ENCODE results near the gene GAS2L3. TPM values are rescaled to one million over a fixed set of nuclear protein-coding genes. Genes with fewer than 3 reads are reported as not detected.
"Not testable (repeated sequence)": the region's sequence is repeated elsewhere in the genome, so short reads cannot be mapped to it uniquely, and the experiment has no call there.

The GAS2L3 gene
- total RNA-seq, 4 donors from 2014 or later = 2.4 to 10.2 (median 3.3) TPM

DNA sequence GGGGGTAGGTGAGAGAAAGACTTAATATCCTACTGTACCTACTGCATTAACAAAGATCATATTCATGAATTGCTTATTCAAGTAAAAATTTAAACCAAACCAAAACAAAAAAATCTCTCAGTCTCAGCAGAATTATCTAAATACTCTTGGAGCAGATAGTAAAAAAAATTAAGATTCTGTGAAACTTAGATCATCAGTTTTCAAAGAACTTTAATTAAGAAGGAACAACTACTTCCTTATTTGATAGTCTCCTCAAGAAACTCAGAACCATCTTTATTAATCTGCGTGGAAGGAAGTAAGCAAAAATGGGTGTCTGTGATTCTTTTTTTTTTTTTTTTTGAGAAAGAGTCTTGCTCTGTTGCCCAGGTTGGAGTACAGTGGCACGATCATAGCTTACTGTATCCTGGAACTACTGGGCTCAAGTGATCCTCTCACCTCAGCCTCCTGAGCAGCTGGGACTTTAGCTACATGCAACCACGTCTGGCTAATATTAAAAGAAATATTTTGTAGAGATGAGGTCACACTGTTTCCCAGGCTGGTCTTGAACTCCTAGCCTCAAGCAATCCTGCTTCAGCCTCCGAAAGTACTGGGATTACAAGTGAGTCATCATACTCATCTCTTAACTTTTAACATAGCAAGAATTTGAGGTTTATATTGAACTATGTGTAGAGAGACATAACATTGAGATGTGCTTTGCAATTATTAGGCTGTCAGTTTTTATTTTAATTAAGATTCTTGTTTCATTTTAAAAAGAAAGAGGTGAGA, 37.4 kb downstream of the GAS2L3 start:
- no peaks in the 10 kb centered on the region for H3K4me1 ChIP-seq
- no peak overlapping the region for H3K27ac ChIP-seq
- H3K36me3 ChIP-seq = no peaks in the 10 kb centered on the region
- no peaks in the 10 kb centered on the region for H3K27me3 ChIP-seq
- intact Hi-C loops (cut with DNase I) = no loop called here
- no peak for DNase-seq
- no peak overlapping the region for H3K4me3 ChIP-seq (replicated peaks in 1 of 3)
- no peaks in the 10 kb centered on the region for H3K9me3 ChIP-seq
- TF ChIP-seq, protein P1, sequence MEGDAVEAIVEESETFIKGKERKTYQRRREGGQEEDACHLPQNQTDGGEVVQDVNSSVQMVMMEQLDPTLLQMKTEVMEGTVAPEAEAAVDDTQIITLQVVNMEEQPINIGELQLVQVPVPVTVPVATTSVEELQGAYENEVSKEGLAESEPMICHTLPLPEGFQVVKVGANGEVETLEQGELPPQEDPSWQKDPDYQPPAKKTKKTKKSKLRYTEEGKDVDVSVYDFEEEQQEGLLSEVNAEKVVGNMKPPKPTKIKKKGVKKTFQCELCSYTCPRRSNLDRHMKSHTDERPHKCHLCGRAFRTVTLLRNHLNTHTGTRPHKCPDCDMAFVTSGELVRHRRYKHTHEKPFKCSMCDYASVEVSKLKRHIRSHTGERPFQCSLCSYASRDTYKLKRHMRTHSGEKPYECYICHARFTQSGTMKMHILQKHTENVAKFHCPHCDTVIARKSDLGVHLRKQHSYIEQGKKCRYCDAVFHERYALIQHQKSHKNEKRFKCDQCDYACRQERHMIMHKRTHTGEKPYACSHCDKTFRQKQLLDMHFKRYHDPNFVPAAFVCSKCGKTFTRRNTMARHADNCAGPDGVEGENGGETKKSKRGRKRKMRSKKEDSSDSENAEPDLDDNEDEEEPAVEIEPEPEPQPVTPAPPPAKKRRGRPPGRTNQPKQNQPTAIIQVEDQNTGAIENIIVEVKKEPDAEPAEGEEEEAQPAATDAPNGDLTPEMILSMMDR (IDR thresholded peaks at IDR 0.05) = no peak
- no peak for TF ChIP-seq POLR2A (IDR thresholded peaks at IDR 0.05)
- 82 to 96% methylated on average over 4 of the region's 4 CpGs for WGBS, 2 donors

DNA sequence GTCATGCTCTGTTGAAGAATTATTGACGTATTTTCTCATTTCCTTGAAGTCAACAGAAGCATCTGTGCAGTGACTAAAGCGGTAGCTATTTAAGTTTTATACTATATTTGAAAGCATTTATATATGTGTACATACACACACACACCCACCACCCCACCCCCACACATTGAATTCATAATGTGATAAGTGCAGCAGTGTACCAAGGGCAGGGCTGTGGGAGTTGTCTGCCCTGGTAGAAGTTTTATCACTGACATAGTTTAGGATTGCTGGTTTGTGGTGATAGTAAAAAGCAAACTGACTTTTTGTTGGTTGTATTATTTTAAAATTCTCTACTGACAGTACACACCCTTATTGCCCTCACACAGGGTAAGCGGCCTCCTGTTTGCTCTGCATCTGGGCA, 39.1 kb downstream of the GAS2L3 start:
- H3K36me3 ChIP-seq = no peaks in the 10 kb centered on the region
- no peak for DNase-seq
- H3K4me3 ChIP-seq (replicated peaks in 1 of 3) = no peak overlapping the region
- H3K27ac ChIP-seq = no peak overlapping the region
- WGBS, 2 donors = 96 to 100% methylated on average over 3 of the region's 3 CpGs
- no peaks in the 10 kb centered on the region for H3K27me3 ChIP-seq
- TF ChIP-seq, protein P1 (IDR thresholded peaks at IDR 0.05) = no peak
- no peak for TF ChIP-seq POLR2A (IDR thresholded peaks at IDR 0.05)
- H3K9me3 ChIP-seq = no peaks in the 10 kb centered on the region
- intact Hi-C loops (cut with DNase I) = no loop called here
- no peaks in the 10 kb centered on the region for H3K4me1 ChIP-seq

DNA sequence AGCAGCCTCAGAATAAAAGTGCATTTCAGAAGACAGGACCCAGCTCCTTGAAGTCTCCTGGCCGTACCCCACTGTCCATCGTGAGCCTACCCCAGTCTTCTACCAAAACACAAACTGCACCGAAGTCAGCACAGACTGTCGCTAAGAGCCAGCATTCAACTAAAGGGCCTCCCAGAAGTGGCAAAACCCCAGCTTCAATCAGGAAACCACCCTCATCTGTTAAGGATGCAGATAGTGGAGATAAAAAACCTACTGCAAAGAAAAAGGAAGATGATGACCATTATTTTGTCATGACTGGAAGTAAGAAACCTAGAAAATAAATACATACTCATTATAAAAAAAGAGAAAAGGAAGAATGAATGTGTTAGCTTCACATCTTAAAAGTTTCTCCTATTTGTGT, 51.1 kb downstream of the GAS2L3 start:
- H3K27ac ChIP-seq = no peak overlapping the region
- intact Hi-C loops (cut with DNase I) = no loop called here
- TF ChIP-seq POLR2A (IDR thresholded peaks at IDR 0.05) = no peak
- TF ChIP-seq, protein P1 (IDR thresholded peaks at IDR 0.05) = no peak
- H3K27me3 ChIP-seq = no peaks in the 10 kb centered on the region
- DNase-seq = no peak
- H3K4me3 ChIP-seq (replicated peaks in 1 of 3) = no peak overlapping the region
- H3K4me1 ChIP-seq = no peaks in the 10 kb centered on the region
- 84 to 89% methylated on average over 4 of the region's 4 CpGs for WGBS, 2 donors
- H3K9me3 ChIP-seq = no peaks in the 10 kb centered on the region
- H3K36me3 ChIP-seq = no peaks in the 10 kb centered on the region

DNA sequence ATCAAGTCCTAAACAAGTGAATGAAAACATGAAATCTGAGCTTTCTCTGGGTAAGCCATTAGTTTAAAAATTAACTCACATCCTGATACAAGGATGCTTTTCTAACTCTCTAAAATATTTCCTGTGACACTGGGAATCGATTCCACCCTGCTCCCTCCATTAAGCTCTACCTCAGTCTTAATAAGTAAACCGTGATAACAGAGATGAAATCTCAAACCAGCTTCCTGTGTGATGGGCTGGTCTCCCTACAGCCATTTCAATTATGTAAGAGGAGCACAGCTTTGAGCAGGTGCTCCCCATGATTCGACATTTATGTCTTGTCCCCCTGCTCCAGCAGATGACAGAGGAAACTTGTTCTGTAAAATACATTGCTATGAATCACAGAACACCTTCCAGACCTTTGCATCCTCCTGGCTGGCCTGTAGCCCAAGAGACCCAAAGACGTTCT, 59.0 kb downstream of the GAS2L3 start:
- H3K27ac ChIP-seq = no peak overlapping the region
- 64 to 83% methylated on average over 4 of the region's 4 CpGs for WGBS, 2 donors
- no peak overlapping the region for H3K4me3 ChIP-seq (replicated peaks in 1 of 3)
- H3K27me3 ChIP-seq = no peaks in the 10 kb centered on the region
- TF ChIP-seq POLR2A (IDR thresholded peaks at IDR 0.05) = no peak
- TF ChIP-seq, protein P1 (IDR thresholded peaks at IDR 0.05) = no peak
- intact Hi-C loops (cut with DNase I) = no loop called here
- no peaks in the 10 kb centered on the region for H3K9me3 ChIP-seq
- no peaks in the 10 kb centered on the region for H3K4me1 ChIP-seq
- H3K36me3 ChIP-seq = no peaks in the 10 kb centered on the region
- no peak for DNase-seq

DNA sequence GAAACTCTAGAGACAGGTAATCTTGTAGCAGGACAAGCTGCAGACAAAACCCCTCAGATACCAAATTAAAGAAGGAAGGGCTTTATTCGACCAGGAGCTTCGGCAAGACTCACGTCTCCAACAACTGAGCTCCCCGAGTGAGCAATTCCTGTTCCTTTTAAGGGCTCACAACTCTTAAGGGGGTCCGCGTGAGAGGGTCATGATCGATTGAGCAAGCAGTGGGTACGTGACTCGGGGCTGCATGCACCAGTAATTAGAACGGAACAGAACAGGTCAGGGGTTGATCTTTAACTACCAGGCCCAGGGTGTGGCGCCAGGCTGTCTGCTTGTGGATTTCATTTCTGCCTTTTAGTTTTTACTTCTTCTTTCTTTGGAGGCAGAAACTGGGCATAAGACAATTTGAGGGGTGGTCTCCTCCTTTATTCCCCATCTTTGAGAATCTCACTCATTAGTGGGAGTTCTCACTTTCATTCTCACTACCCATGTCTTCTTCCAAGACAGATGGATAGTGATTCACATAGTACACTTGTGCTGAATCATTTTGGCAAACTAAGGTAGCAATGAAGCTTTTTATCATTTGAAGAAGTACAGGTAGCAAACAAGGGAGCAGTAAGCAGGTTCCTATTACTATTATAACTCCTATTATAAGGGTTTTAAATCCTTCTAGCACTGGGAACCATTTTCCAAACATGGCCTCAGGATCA, 59.8 kb downstream of the GAS2L3 start:
- 89 to 90% methylated on average over 11 of the region's 11 CpGs for WGBS, 2 donors
- H3K27me3 ChIP-seq; intact Hi-C loops (cut with DNase I); H3K4me3 ChIP-seq (replicated peaks in 1 of 3); H3K4me1 ChIP-seq; H3K9me3 ChIP-seq; H3K36me3 ChIP-seq; H3K27ac ChIP-seq; DNase-seq: not testable (repeated sequence)

Data from thyroid gland (tissue), 4 donors.